ENCODE results near the gene ARPP19.
"Not testable (repeated sequence)": the region's sequence is repeated elsewhere in the genome, so short reads cannot be mapped to it uniquely, and the experiment has no call there.

DNA sequence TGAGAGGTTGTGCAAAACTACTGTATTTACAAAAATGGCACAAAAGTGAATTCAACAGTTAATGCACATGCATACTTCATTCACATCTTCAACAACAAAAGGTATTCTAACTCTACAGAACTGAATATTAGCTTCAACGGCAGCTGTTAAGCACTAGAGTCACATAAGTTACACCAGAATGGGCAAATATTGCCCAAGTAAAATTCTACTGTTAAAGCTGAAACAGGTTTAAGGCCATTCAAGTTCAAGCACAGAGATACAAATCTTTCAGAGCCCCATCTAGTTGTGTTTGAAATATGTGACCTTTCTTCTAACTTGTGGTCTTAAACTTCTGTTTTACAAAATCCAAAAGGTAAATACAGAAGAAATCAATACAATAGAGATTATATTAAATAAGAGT, 17.6 kb downstream of the ARPP19 start:
- TF ChIP-seq, protein P1, sequence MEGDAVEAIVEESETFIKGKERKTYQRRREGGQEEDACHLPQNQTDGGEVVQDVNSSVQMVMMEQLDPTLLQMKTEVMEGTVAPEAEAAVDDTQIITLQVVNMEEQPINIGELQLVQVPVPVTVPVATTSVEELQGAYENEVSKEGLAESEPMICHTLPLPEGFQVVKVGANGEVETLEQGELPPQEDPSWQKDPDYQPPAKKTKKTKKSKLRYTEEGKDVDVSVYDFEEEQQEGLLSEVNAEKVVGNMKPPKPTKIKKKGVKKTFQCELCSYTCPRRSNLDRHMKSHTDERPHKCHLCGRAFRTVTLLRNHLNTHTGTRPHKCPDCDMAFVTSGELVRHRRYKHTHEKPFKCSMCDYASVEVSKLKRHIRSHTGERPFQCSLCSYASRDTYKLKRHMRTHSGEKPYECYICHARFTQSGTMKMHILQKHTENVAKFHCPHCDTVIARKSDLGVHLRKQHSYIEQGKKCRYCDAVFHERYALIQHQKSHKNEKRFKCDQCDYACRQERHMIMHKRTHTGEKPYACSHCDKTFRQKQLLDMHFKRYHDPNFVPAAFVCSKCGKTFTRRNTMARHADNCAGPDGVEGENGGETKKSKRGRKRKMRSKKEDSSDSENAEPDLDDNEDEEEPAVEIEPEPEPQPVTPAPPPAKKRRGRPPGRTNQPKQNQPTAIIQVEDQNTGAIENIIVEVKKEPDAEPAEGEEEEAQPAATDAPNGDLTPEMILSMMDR (IDR thresholded peaks at IDR 0.05; ENCODE audit: low read depth, low read length), result not testable (repeated sequence)
- not testable (repeated sequence) for TF ChIP-seq MAX (IDR thresholded peaks at IDR 0.05; ENCODE audit: low read depth, low read length)
